ENCODE measurements around the gene ALG14.

Gene ALG14

GRCh38 chr1:95058974-95059373 lies 13.8 kb downstream of the ALG14 start:
- DNase-seq (ENCODE audit: low read depth in 1 of 2, low spot score in 1 of 2), result no peak
- H3K27me3 ChIP-seq (ENCODE audit: insufficient read depth, poor library complexity, severe bottlenecking), result no peaks in the 10 kb centered on the region
- H3K4me3 ChIP-seq (replicated peaks; ENCODE audit: insufficient read depth, low read length), result no peak overlapping the region
- H3K27ac ChIP-seq (replicated peaks), result no peak overlapping the region
- TF ChIP-seq POLR2AphosphoS5 (IDR thresholded peaks at IDR 0.05; ENCODE audit: low read depth), result no peak
- TF ChIP-seq CTCF (IDR thresholded peaks at IDR 0.05; ENCODE audit: insufficient read depth, low read length), result no peak
- no peak for TF ChIP-seq REST (IDR thresholded peaks at IDR 0.05; ENCODE audit: insufficient replicate concordance, low read depth)
- no peak for TF ChIP-seq SPI1 (IDR thresholded peaks at IDR 0.05; ENCODE audit: borderline replicate concordance, low read depth)
- no peak for TF ChIP-seq GABPA (IDR thresholded peaks at IDR 0.05; ENCODE audit: low read depth)

GRCh38 chr1:95057351-95057750 lies 15.4 kb downstream of the ALG14 start:
- Histone ChIP-seq H3K4me3 (replicated peaks; ENCODE audit: insufficient read depth, low read length) (no peak overlapping the region), H3K27ac (replicated peaks) (no peak overlapping the region), H3K27me3 (ENCODE audit: insufficient read depth, poor library complexity, severe bottlenecking) (no peaks in the 10 kb centered on the region)
- DNase-seq (ENCODE audit: low read depth in 1 of 2, low spot score in 1 of 2), result no peak
- TF ChIP-seq SPI1 (IDR thresholded peaks at IDR 0.05; ENCODE audit: borderline replicate concordance, low read depth) (no peak), REST (IDR thresholded peaks at IDR 0.05; ENCODE audit: insufficient replicate concordance, low read depth) (no peak), POLR2AphosphoS5 (IDR thresholded peaks at IDR 0.05; ENCODE audit: low read depth) (no peak), CTCF (IDR thresholded peaks at IDR 0.05; ENCODE audit: insufficient read depth, low read length) (no peak), GABPA (IDR thresholded peaks at IDR 0.05; ENCODE audit: low read depth) (no peak)

- H3K4me3 ChIP-seq (replicated peaks; ENCODE audit: insufficient read depth, low read length), result no peak overlapping the region
- H3K27me3 ChIP-seq (ENCODE audit: insufficient read depth, poor library complexity, severe bottlenecking), result no peaks in the 10 kb centered on the region
- H3K27ac ChIP-seq (replicated peaks), result no peak overlapping the region
- DNase-seq (ENCODE audit: low read depth in 1 of 2, low spot score in 1 of 2), result no peak
- no peak for TF ChIP-seq GABPA (IDR thresholded peaks at IDR 0.05; ENCODE audit: low read depth)
- TF ChIP-seq POLR2AphosphoS5 (IDR thresholded peaks at IDR 0.05; ENCODE audit: low read depth), result no peak
- no peak for TF ChIP-seq REST (IDR thresholded peaks at IDR 0.05; ENCODE audit: insufficient replicate concordance, low read depth)
- no peak for TF ChIP-seq SPI1 (IDR thresholded peaks at IDR 0.05; ENCODE audit: borderline replicate concordance, low read depth)
Measured at GRCh38 chr1:95049935-95050334, 22.8 kb downstream of the ALG14 start.
